ENCODE measurements around the gene ZBTB48. TPM values are rescaled to one million over a fixed set of nuclear protein-coding genes. Genes with fewer than 3 reads are reported as not detected.

ZBTB48 gene
- polyA plus RNA-seq, 1 donor from 2014 or later = 21.4 TPM

- Mint-ChIP-seq H3K4me3 (peak overlapping the region; percentile 89 to 100 (median 94)), H3K9me3 (no peaks in the 10 kb centered on the region), H3K36me3 (no peaks in the 10 kb centered on the region), H3K4me1 (peaks cover 14 to 25% (median 18%) of the 10 kb centered on the region in 3 donors), H3K27me3 (no peaks in the 10 kb centered on the region), H3K27ac (peak overlapping the region; percentile 91 to 99 (median 97))
Measured at GRCh38 chr1:6603238-6603914, 23.6 kb downstream of the ZBTB48 start.

GRCh38 chr1:6603915-6604558 lies 24.2 kb downstream of the ZBTB48 start:
- Mint-ChIP-seq H3K9me3 (no peaks in the 10 kb centered on the region), H3K36me3 (no peaks in the 10 kb centered on the region), H3K4me1 (peaks cover 14 to 25% (median 17%) of the 10 kb centered on the region in 3 donors), H3K4me3 (peak overlapping the region; percentile 89 to 100 (median 94)), H3K27ac (peak overlapping the region in 2 of 3 donors; percentile 97 to 99), H3K27me3 (no peaks in the 10 kb centered on the region)

- H3K4me3 Mint-ChIP-seq = peak overlapping the region; percentile 91 to 94 (median 92)
- H3K36me3 Mint-ChIP-seq = no peaks in the 10 kb centered on the region
- H3K27me3 Mint-ChIP-seq = no peaks in the 10 kb centered on the region
- peak overlapping the region; percentile 84 to 93 (median 87) for H3K27ac Mint-ChIP-seq
- H3K9me3 Mint-ChIP-seq = no peaks in the 10 kb centered on the region
- H3K4me1 Mint-ChIP-seq = peaks cover 12 to 15% (median 15%) of the 10 kb centered on the region in 3 donors
Measured at GRCh38 chr1:6612641-6613360, 33.0 kb downstream of the ZBTB48 start.

- no peaks in the 10 kb centered on the region for H3K27me3 Mint-ChIP-seq
- no peaks in the 10 kb centered on the region for H3K9me3 Mint-ChIP-seq
- peak within 1 kb of the TSS; percentile 91 to 96 (median 94) for H3K4me3 Mint-ChIP-seq
- H3K36me3 Mint-ChIP-seq = no peaks in the 10 kb centered on the region
- peaks cover 12 to 15% (median 15%) of the 10 kb centered on the region in 3 donors for H3K4me1 Mint-ChIP-seq
- peak within 1 kb of the TSS; percentile 84 to 93 (median 87) for H3K27ac Mint-ChIP-seq
Measured at GRCh38 chr1:6613361-6614018, 33.7 kb downstream of the ZBTB48 start, which contains the start of gene PHF13. Gene PHF13 (plus strand): TSS chr1:6613731. CDS start chr1:6614067, 336 bp downstream.

GRCh38 chr1:6614019-6614928 lies 34.5 kb downstream of the ZBTB48 start:
- Mint-ChIP-seq H3K36me3 (no peaks in the 10 kb centered on the region), H3K4me3 (peak overlapping the region in 3 of 4 donors; percentile 39 to 96 (median 91)), H3K27me3 (no peaks in the 10 kb centered on the region), H3K9me3 (no peaks in the 10 kb centered on the region), H3K27ac (peak overlapping the region in 1 of 3 donors; percentile 23), H3K4me1 (peaks cover 12 to 15% (median 15%) of the 10 kb centered on the region in 3 donors)

GRCh38 chr1:6614929-6615785 lies 35.4 kb downstream of the ZBTB48 start:
- H3K36me3 Mint-ChIP-seq = no peaks in the 10 kb centered on the region
- H3K4me3 Mint-ChIP-seq = peak overlapping the region; percentile 74 to 91 (median 80)
- peak overlapping the region in 2 of 3 donors; percentile 40 to 77 for H3K27ac Mint-ChIP-seq
- H3K27me3 Mint-ChIP-seq = no peaks in the 10 kb centered on the region
- H3K4me1 Mint-ChIP-seq = peaks cover 12 to 15% (median 15%) of the 10 kb centered on the region in 3 donors
- H3K9me3 Mint-ChIP-seq = no peaks in the 10 kb centered on the region

- H3K9me3 Mint-ChIP-seq = no peaks in the 10 kb centered on the region
- peaks cover 3 to 9% (median 4%) of the 10 kb centered on the region in 3 donors for H3K4me1 Mint-ChIP-seq
- H3K27ac Mint-ChIP-seq = no peak overlapping the region
- H3K27me3 Mint-ChIP-seq = no peaks in the 10 kb centered on the region
- H3K4me3 Mint-ChIP-seq = peak overlapping the region in 1 of 4 donors; percentile 74
- peaks cover 2% of the 10 kb centered on the region for H3K36me3 Mint-ChIP-seq
Measured at GRCh38 chr1:6619045-6619444, 39.3 kb downstream of the ZBTB48 start.

GRCh38 chr1:6621429-6622391 lies 41.9 kb downstream of the ZBTB48 start:
- Mint-ChIP-seq H3K27ac (peak overlapping the region in 1 of 3 donors; percentile 67), H3K4me3 (peak overlapping the region in 1 of 4 donors; percentile 93), H3K9me3 (no peaks in the 10 kb centered on the region), H3K36me3 (peaks cover 2% of the 10 kb centered on the region), H3K4me1 (peaks cover 5 to 13% (median 8%) of the 10 kb centered on the region in 3 donors), H3K27me3 (no peaks in the 10 kb centered on the region)

- Mint-ChIP-seq H3K4me1 (peaks cover 6 to 21% (median 13%) of the 10 kb centered on the region in 3 donors), H3K27ac (peak overlapping the region in 1 of 3 donors; percentile 67), H3K27me3 (no peaks in the 10 kb centered on the region), H3K9me3 (no peaks in the 10 kb centered on the region), H3K36me3 (peaks cover 3% of the 10 kb centered on the region), H3K4me3 (peak overlapping the region in 1 of 4 donors; percentile 93)
Measured at GRCh38 chr1:6622396-6623152, 42.8 kb downstream of the ZBTB48 start.

GRCh38 chr1:6623269-6623965 lies 43.6 kb downstream of the ZBTB48 start:
- peaks cover 6 to 25% (median 11%) of the 10 kb centered on the region in 3 donors for H3K4me1 Mint-ChIP-seq
- peak overlapping the region in 3 of 4 donors; percentile 44 to 93 (median 68) for H3K4me3 Mint-ChIP-seq
- H3K36me3 Mint-ChIP-seq = peaks cover 3% of the 10 kb centered on the region
- H3K27me3 Mint-ChIP-seq = no peaks in the 10 kb centered on the region
- peak overlapping the region in 1 of 3 donors; percentile 86 for H3K27ac Mint-ChIP-seq
- no peaks in the 10 kb centered on the region for H3K9me3 Mint-ChIP-seq
